ENCODE data around the gene CLTRN.

GRCh38 chrX:15675490-15675921 is 10.9 kb upstream of the CLTRN start:
- no peak for TF ChIP-seq EZH2 (IDR thresholded peaks at IDR 0.05; ENCODE audit: borderline replicate concordance, low read depth, low read length, severe bottlenecking)
- TF ChIP-seq CTCF (IDR thresholded peaks at IDR 0.05; ENCODE audit: borderline replicate concordance, extremely low read depth, low read length, poor library complexity, severe bottlenecking) = no peak
